PC-3 (cell line): ENCODE results near the gene DDX19B. TPM values are rescaled to one million over a fixed set of nuclear protein-coding genes. Genes with fewer than 3 reads are reported as not detected.

ENCODE experiments used
- ATAC-seq: fragments of 200-7000 bp; cut with Tn5 transposase; 2 replicates; pipeline ENCODE4 v1.9.1; 2020; ENCODE audit warnings: mild to moderate bottlenecking, moderate library complexity
- BruUV-seq: library from RNA; stranded (reverse); fragments of 400-500 nt; replicated peaks from 2 replicates; lab custom pipeline; 2021; lab: Mats Ljungman, UMichigan
- CTCF ChIA-PET: fragments of 300-600 bp; sonication (Branson Sonifier 250); formaldehyde crosslinking; loops from one replicate; lab custom pipeline; 2022; ENCODE audit warnings: antibody characterized with exemption; lab: Charles Lee
- POLR2A ChIA-PET: fragments of 300-600 bp; sonication (Branson Sonifier 250); formaldehyde crosslinking; loops from one replicate; lab custom pipeline; 2022; ENCODE audit warnings: antibody characterized with exemption; ENCODE audit not compliant: unreplicated experiment; lab: Charles Lee
- DNase-seq: peaks from one replicate; pipeline ENCODE4 v3.0.0-alpha.2; 2015
- H2AFZ ChIP-seq: fragments of 300-600 bp; sonication (generic); 2 replicates; pipeline ENCODE4 v1.6.0; 2016; ENCODE audit warnings: antibody characterized with exemption, low read length
- H3F3A ChIP-seq: fragments of 300-600 bp; sonication (generic); one replicate; pipeline ENCODE4 v1.6.0; 2017; ENCODE audit warnings: antibody characterized with exemption, low read length, control low read depth, mild to moderate bottlenecking; ENCODE audit not compliant: unreplicated experiment
- H3K27ac ChIP-seq: fragments of 300-600 bp; sonication (generic); 2 replicates; pipeline ENCODE4 v1.5.1; 2016; ENCODE audit warnings: mild to moderate bottlenecking, low read length
- H3K27me3 ChIP-seq: fragments of 300-600 bp; sonication (generic); 2 replicates; pipeline ENCODE4 v1.6.1; 2016; ENCODE audit warnings: low read length, mixed read lengths
- H3K36me3 ChIP-seq: fragments of 300-600 bp; sonication (generic); 2 replicates; pipeline ENCODE4 v1.6.1; 2016; ENCODE audit warnings: low read depth, mixed run types, low read length, mixed read lengths
- H3K4me1 ChIP-seq: fragments of 300-600 bp; sonication (generic); 2 replicates; pipeline ENCODE4 v1.5.1; 2016; ENCODE audit warnings: low read length; ENCODE audit not compliant: insufficient read depth
- H3K4me2 ChIP-seq: fragments of 300-600 bp; sonication (generic); 2 replicates; pipeline ENCODE4 v1.6.0; 2016; ENCODE audit warnings: low read length
- H3K4me3 ChIP-seq: fragments of 300-600 bp; sonication (generic); 2 replicates; pipeline ENCODE4 v1.5.1; 2016; ENCODE audit warnings: mild to moderate bottlenecking, low read length, mixed read lengths
- H3K79me2 ChIP-seq: fragments of 300-600 bp; sonication (generic); 2 replicates; pipeline ENCODE4 v1.6.1; 2017; ENCODE audit warnings: low read length, mixed read lengths
- H3K9ac ChIP-seq: fragments of 300-600 bp; sonication (generic); 2 replicates; pipeline ENCODE4 v1.6.0; 2016; ENCODE audit warnings: mild to moderate bottlenecking, low read length
- H3K9me2 ChIP-seq: fragments of 300-600 bp; sonication (generic); replicated peaks from 2 replicates; pipeline ENCODE4 v1.6.1; 2016; ENCODE audit warnings: mixed run types, low read length, mixed read lengths
- H3K9me3 ChIP-seq: fragments of 300-600 bp; sonication (generic); 2 replicates; pipeline ENCODE4 v1.6.1; 2016; ENCODE audit warnings: low read length, mixed read lengths
- H4K20me1 ChIP-seq: fragments of 300-600 bp; sonication (generic); 2 replicates; pipeline ENCODE4 v1.6.1; 2016; ENCODE audit warnings: low read length, mixed read lengths
- EZH2 ChIP-seq: fragments of 300-600 bp; sonication (generic); IDR thresholded peaks from one replicate; pipeline ENCODE4 v1.6.1; 2017; ENCODE audit warnings: antibody characterized with exemption, mild to moderate bottlenecking, low read length; ENCODE audit not compliant: unreplicated experiment
- EZH2phosphoT487 ChIP-seq: fragments of 300-600 bp; sonication (generic); IDR thresholded peaks from 2 replicates; pipeline ENCODE4 v1.6.1; 2018; ENCODE audit warnings: mild to moderate bottlenecking, antibody characterized with exemption, low read length, borderline replicate concordance
- intact Hi-C: fragments of 100-400 bp; cut with micrococcal nuclease; formaldehyde crosslinking; loops from 2 replicates; pipeline ENCODE4 v1.9.0; 2023
- total RNA-seq: library from RNA; depleted of rRNA; stranded (reverse); fragments of >200 nt; gene quantifications from 2 replicates; pipeline ENCODE4 v1.2.3, GENCODE V29; 2014; rRNA removed
- TF ChIP-seq, protein P1 (sequence below): fragments of 300-600 bp; sonication (generic); conservative IDR thresholded peaks from 2 replicates; pipeline ENCODE4 v1.5.1; 2017; ENCODE audit warnings: antibody characterized with exemption, low read depth, mild to moderate bottlenecking, low read length

The DDX19B gene
- total RNA-seq, 1 experiment from 2014 or later = 21.5 TPM

DNA sequence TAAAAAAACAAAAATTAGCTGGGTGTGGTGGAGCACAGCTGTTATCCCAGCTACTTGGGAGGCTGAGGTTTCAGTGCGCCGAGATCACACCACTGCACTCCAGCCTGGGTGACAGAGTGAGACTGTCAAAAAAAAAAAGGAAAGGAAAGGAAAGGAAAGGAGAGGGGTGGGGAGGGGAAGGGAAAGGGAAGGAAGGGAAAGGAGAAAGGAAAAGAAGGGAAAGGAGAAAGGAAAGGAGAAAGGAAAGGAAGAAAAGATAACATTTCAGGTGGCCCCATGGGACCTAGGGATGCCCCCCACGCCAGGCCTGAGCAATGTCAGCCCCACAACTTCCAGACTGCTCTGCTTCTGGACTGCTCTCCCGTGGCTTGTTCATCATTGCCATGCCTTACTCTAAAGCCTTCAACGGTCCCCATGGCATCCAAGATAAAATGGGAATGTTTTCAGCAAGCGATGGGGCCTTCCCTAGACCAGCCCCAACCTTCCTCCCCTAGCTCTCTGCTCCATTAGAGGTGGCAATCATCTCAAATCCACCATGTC, 84.5 kb downstream of the DDX19B start:
- Histone ChIP-seq H4K20me1 (no peaks in the 10 kb centered on the region), H3K4me1 (peaks cover 7% of the 10 kb centered on the region; the same call in 1 of the 2 replicates), H3K9me2 (no peaks in the 10 kb centered on the region), H3K27me3 (no peaks in the 10 kb centered on the region), H3K27ac (no peak overlapping the region), H2AFZ (no peak overlapping the region), H3F3A (no peaks in the 10 kb centered on the region), H3K36me3 (0 out of 2 replicates have a peak, but pooled peaks cover 3% of the 10 kb centered on the region), H3K9ac (no peak overlapping the region), H3K4me2 (no peak overlapping the region), H3K4me3 (no peak overlapping the region), H3K9me3 (no peaks in the 10 kb centered on the region), H3K79me2 (peaks cover 22% of the 10 kb centered on the region)
- intact Hi-C loops = no loop called here
- POLR2A ChIA-PET = no interaction called here
- TF ChIP-seq EZH2phosphoT487 (no peak), EZH2 (no peak)
- TF ChIP-seq, protein P1, sequence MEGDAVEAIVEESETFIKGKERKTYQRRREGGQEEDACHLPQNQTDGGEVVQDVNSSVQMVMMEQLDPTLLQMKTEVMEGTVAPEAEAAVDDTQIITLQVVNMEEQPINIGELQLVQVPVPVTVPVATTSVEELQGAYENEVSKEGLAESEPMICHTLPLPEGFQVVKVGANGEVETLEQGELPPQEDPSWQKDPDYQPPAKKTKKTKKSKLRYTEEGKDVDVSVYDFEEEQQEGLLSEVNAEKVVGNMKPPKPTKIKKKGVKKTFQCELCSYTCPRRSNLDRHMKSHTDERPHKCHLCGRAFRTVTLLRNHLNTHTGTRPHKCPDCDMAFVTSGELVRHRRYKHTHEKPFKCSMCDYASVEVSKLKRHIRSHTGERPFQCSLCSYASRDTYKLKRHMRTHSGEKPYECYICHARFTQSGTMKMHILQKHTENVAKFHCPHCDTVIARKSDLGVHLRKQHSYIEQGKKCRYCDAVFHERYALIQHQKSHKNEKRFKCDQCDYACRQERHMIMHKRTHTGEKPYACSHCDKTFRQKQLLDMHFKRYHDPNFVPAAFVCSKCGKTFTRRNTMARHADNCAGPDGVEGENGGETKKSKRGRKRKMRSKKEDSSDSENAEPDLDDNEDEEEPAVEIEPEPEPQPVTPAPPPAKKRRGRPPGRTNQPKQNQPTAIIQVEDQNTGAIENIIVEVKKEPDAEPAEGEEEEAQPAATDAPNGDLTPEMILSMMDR = no peak
- DNase-seq = no peak
- no peak for ATAC-seq
- no TSS peak for BruUV-seq
- CTCF ChIA-PET = no interaction called here

Other genes starting within 250 kb of the DDX19B start
- gene PDPR, start 184.9 kb upstream of the DDX19B start, total RNA-seq = 9.4 and 18.9 TPM in 2 replicates
- gene CLEC18C, start 125.4 kb upstream of the DDX19B start, total RNA-seq = 0.12 and 0.18 TPM in 2 replicates
- 21.4 and 29.9 TPM in 2 replicates for gene EXOSC6, start 47.2 kb upstream of the DDX19B start, total RNA-seq
- 60.9 and 91.9 TPM in 2 replicates for gene AARS1, start 9.7 kb upstream of the DDX19B start, total RNA-seq
- 33.4 and 40.5 TPM in 2 replicates for gene DDX19A, start 47.7 kb downstream of the DDX19B start, total RNA-seq
- gene ST3GAL2, start 139.9 kb downstream of the DDX19B start, total RNA-seq = 9.3 and 9.8 TPM in 2 replicates
- gene FCSK, start 155.4 kb downstream of the DDX19B start, total RNA-seq = 9.7 and 11.7 TPM in 2 replicates
- gene COG4, start 224.4 kb downstream of the DDX19B start, total RNA-seq = 35.5 and 56.4 TPM in 2 replicates
- gene SF3B3, start 224.6 kb downstream of the DDX19B start, total RNA-seq = 133 and 181 TPM in 2 replicates